Type B pancreatic cell (in vitro differentiated cells): ENCODE measurements around the gene ZNF74. TPM values are rescaled to one million over a fixed set of nuclear protein-coding genes. Genes with fewer than 3 reads are reported as not detected.

Experiments
- DNase-seq: peaks from one replicate; pipeline ENCODE4 v3.0.0; 2021; ENCODE audit warnings: mixed read lengths; ENCODE audit not compliant: unreplicated experiment; ENCODE audit errors: extremely low spot score
- H3K27ac Mint-ChIP-seq: 2 replicates; pipeline ENCODE4 v1.8.0; 2021; ENCODE audit warnings: mild to moderate bottlenecking, mixed read lengths
- H3K27me3 Mint-ChIP-seq: 2 replicates; pipeline ENCODE4 v1.8.0; 2021; ENCODE audit warnings: mixed read lengths
- H3K36me3 Mint-ChIP-seq: 2 replicates; pipeline ENCODE4 v1.8.0; 2021; ENCODE audit warnings: mixed read lengths
- H3K4me1 Mint-ChIP-seq: one replicate; pipeline ENCODE4 v1.8.0; 2021; ENCODE audit warnings: mixed read lengths; ENCODE audit not compliant: unreplicated experiment
- H3K4me3 Mint-ChIP-seq: 2 replicates; pipeline ENCODE4 v1.8.0; 2021; ENCODE audit warnings: mild to moderate bottlenecking, mixed read lengths
- H3K9me3 Mint-ChIP-seq: 2 replicates; pipeline ENCODE4 v1.8.0; 2021; ENCODE audit warnings: mixed read lengths
- total RNA-seq: library from RNA; stranded (reverse); gene quantifications from 2 replicates; pipeline ENCODE4 v1.2.1, GENCODE V29; 2021; ENCODE audit warnings: low replicate concordance
- TF ChIP-seq, protein P1 (sequence below): fragments of 200-600 bp; sonication (generic); conservative IDR thresholded peaks from 2 replicates; pipeline ENCODE4 v1.5.0; 2021; ENCODE audit warnings: antibody characterized with exemption, mild to moderate bottlenecking

ZNF74 gene
- total RNA-seq, 1 donor from 2014 or later: 39.5 TPM

DNA sequence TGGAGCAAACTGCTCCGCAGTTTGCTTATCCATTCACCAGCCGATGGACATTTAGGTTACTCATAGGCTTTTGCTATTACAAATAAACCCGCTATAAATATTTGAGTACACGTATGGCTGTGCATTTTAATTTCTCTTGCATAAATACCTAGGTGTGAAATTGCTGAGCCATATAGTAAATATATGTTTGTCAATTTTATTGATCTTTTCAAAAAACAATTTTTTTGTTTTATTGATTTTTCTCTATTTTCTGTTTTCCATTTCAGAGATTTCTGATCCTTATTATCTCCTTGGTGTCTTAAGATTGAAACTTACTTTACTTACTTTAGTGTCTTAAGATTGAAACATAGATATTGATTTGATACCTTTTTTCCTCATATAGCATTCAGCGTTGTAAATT lies 4.5 kb downstream of the ZNF74 start:
- H3K4me3 Mint-ChIP-seq: no peak overlapping the region
- H3K36me3 Mint-ChIP-seq: peaks cover 7% of the 10 kb centered on the region
- TF ChIP-seq, protein P1, sequence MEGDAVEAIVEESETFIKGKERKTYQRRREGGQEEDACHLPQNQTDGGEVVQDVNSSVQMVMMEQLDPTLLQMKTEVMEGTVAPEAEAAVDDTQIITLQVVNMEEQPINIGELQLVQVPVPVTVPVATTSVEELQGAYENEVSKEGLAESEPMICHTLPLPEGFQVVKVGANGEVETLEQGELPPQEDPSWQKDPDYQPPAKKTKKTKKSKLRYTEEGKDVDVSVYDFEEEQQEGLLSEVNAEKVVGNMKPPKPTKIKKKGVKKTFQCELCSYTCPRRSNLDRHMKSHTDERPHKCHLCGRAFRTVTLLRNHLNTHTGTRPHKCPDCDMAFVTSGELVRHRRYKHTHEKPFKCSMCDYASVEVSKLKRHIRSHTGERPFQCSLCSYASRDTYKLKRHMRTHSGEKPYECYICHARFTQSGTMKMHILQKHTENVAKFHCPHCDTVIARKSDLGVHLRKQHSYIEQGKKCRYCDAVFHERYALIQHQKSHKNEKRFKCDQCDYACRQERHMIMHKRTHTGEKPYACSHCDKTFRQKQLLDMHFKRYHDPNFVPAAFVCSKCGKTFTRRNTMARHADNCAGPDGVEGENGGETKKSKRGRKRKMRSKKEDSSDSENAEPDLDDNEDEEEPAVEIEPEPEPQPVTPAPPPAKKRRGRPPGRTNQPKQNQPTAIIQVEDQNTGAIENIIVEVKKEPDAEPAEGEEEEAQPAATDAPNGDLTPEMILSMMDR: no peak
- no peak overlapping the region for H3K27ac Mint-ChIP-seq
- H3K4me1 Mint-ChIP-seq: peaks cover 33% of the 10 kb centered on the region
- H3K27me3 Mint-ChIP-seq: no peaks in the 10 kb centered on the region
- DNase-seq: no peak
- no peaks in the 10 kb centered on the region for H3K9me3 Mint-ChIP-seq

DNA sequence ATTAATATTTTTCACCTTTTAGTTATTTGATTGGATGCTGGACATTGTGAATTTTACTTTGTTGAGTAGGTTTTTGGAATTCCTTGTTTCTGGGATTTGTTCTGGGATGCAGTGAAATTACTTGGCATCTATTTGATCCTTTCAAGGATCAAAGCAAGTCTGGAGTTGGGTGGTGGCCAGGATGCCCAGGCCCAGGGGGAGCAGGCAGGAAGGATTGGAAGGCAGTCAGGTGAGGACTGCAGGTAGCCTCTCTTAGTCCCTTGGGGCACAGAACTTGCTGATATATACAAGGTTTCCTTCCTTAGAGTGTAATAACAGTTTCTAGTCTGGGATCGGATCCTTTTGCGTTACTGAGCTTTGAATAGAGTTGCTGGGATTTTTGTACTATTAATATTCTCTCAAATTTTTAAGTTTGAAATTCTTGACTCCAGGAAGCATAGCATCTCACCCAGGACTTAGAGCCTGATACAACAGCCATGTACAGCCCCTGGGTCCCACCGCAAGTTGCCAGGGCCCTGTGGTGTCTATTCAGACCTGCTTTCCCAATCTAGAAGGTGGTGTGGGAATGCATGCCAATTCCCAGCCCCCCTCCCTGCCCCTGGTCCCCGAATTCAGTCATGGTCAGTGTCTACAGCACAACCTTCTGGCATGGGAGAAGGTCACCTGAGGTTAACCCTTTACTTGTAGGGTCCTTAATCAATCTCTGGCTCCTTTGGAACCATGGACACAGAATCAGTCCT lies 6.1 kb downstream of the ZNF74 start:
- no peaks in the 10 kb centered on the region for H3K9me3 Mint-ChIP-seq
- DNase-seq: peak; percentile 15
- H3K4me3 Mint-ChIP-seq: no peak overlapping the region
- TF ChIP-seq, protein P1: no peak
- H3K4me1 Mint-ChIP-seq: peaks cover 28% of the 10 kb centered on the region
- H3K27me3 Mint-ChIP-seq: no peaks in the 10 kb centered on the region
- H3K36me3 Mint-ChIP-seq: peaks cover 12% of the 10 kb centered on the region
- H3K27ac Mint-ChIP-seq: no peak overlapping the region

DNA sequence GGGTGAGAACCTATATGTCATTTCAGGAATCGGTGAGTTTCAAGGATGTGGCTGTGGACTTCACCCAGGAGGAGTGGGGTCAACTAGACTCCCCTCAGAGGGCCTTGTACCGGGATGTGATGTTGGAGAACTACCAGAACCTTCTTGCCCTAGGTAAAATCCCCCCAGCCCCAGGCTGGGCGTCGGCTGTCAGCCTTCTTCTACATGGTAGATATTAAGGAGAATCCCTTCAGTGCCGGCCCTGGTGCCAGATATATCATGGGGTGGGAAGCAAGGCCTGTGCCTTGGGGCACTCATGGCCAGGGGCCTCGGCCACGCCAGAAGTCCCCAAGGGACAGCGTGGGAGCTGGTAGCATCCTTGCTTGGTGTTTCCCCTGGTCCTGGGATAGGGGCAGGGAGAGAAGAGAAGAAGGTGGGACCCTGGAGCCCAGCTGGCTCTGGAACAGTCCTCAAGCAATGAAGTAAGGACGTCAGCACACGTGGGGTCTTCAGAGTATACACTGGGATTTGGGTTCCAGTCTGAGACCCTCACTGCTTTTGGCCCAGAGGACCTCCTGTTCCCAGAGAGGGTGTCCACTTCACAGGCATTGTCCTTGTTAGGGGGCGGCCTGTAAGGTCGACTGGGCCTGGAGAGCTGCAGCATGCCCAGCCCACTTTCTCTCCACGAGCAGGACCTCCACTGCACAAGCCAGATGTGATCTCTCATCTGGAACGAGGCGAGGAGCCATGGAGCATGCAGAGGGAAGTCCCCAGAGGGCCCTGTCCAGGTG lies 6.8 kb downstream of the ZNF74 start:
- TF ChIP-seq, protein P1: no peak
- DNase-seq: peak; percentile 56
- H3K27me3 Mint-ChIP-seq: no peaks in the 10 kb centered on the region
- H3K27ac Mint-ChIP-seq: no peak overlapping the region
- H3K4me3 Mint-ChIP-seq: no peak overlapping the region
- no peaks in the 10 kb centered on the region for H3K9me3 Mint-ChIP-seq
- peaks cover 20% of the 10 kb centered on the region for H3K4me1 Mint-ChIP-seq
- peaks cover 14% of the 10 kb centered on the region for H3K36me3 Mint-ChIP-seq

DNA sequence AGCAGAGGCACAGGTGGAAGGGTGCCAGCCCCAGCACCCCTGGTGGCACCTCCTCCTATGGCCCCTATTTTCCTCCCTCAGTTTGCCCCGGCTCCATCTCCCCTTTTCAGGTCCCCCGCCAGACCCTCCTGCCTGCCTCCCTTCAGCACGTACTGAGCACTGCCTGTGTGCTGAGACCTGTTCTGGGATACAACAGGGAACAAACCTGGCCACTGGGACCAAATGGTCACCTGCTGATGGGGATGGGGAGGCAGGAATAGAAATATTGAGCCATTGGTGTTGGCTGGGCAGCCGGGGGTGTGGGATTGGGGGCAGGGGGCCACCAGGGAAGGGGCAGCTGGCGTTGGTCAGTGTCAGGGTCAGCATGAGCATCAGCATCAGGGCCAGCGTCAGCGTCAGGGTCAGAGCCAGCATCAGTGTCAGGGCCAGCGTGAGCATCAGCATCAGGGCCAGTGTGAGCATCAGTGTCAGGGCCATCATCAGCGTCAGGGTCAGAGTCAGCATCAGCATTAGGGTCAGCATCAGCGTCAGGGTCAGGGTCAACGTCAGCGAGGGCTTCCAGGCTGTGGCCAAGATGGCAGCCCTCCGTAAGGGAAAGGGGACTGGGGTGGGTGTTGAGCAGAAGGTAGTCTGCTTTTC lies 7.5 kb downstream of the ZNF74 start:
- Mint-ChIP-seq H3K9me3 (no peaks in the 10 kb centered on the region), H3K4me1 (peaks cover 13% of the 10 kb centered on the region), H3K27ac (no peak overlapping the region), H3K4me3 (no peak overlapping the region), H3K27me3 (no peaks in the 10 kb centered on the region), H3K36me3 (peaks cover 14% of the 10 kb centered on the region)
- TF ChIP-seq, protein P1: no peak
- DNase-seq: peak; percentile 57

DNA sequence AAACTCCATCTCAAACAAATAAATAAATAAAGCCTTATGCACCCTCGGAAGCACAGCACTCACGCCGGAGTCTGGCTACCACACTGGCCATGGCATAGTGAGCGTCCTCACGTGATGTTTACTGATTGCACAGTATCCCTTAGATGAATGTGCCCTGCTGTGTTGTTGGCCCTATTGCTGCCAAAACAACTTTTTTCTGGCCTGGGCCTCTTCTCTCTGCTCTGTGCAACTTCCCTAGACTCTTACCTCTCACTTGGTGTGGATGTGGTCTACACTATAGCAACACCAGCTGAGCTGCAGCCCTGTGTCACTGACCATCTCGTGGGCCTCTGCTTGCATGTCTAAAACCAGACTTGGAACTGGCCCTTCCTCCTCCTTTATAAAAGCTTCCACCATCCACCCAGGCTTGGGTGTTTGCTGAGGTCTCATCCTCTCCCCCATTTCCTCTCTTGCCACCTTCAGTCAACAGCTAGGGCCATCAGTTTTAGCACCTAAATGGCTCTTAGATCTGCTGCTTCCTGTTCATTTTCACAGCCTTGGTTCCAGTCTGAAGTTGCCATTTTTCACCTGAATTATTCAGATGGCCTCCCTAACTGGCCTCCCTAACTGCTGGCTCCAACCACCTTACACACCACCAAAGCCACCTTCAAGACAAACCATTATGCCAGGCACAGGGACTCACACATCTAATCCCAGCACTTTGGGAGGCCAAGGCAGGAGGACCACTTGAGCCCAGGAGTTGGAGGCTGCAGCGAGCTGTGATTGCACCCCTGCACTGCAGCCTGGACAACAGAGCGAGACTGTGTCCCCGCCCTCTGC lies 9.2 kb downstream of the ZNF74 start:
- H3K9me3 Mint-ChIP-seq: no peaks in the 10 kb centered on the region
- no peak for DNase-seq
- peaks cover 14% of the 10 kb centered on the region for H3K36me3 Mint-ChIP-seq
- no peak overlapping the region for H3K27ac Mint-ChIP-seq
- H3K27me3 Mint-ChIP-seq: no peaks in the 10 kb centered on the region
- TF ChIP-seq, protein P1: no peak
- no peak overlapping the region for H3K4me3 Mint-ChIP-seq
- H3K4me1 Mint-ChIP-seq: peaks cover 6% of the 10 kb centered on the region
